Measurements from ENCODE around the gene BMPR2. TPM values are rescaled to one million over a fixed set of nuclear protein-coding genes. Genes with fewer than 3 reads are reported as not detected.
"Not testable (repeated sequence)": the region's sequence is repeated elsewhere in the genome, so short reads cannot be mapped to it uniquely, and the experiment has no call there.

BMPR2 gene
- total RNA-seq, 1 experiment from 2014 or later = 12.8 TPM

DNA sequence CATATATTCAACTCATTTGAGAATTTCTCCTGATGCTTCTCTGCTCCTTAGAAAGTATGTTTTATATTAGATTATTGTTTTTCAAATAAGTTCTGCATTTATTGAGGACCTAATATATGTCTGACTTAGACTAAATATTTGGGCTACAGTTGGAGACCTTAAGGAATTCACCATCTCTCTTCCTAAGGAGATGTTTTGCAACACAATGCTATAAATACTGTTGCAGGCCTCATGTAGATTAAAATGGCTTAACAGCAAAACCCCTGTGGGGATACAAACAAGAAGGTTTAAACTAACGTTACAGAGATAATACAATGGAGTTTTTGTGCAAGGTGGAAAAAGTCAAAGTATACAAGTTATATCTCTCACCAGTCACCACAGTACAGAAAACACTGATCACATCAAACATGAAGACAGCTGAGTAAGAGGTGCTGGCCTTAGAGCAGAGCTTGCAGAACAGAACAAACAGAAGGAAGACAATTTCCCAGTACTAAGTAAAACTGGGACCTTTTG, 20.1 kb upstream of the BMPR2 start:
- POLR2A ChIA-PET = no interaction called here

DNA sequence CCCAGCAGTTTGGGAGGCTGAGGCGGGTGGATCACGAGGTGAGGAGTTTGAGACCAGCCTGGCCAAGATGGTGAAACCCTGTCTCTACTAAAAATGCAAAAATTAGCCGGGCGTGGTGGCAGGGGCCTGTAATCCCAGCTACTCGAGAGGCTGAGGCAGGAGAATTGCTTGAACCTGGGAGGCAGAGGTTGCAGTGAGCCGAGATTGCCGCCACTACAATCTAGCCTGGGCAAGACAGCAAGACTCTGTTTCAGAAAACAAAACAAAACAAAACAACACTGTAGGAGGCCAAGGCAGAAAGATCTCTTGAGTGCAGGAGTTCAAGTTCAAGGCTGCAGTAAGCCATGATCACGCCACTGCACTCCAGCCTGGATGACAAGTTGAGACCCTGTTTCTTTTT, 17.2 kb upstream of the BMPR2 start:
- CTCF ChIA-PET; RAD21 ChIA-PET (ENCODE audit: low non-redundant PET in 1 of 2, low total read pairs in 2 of 2, uncharacterized antibody in 2 of 2, unreplicated experiment in 2 of 2): not testable (repeated sequence)
- POLR2A ChIA-PET = interaction anchor here (0.7 kb wide), 1 partner anchor 81 kb away, joined by 3 read pairs; no protein-coding TSS in a partner anchor

More for the DNA sequence above, 20.1 kb upstream of the BMPR2 start:
- BruUV-seq (replicated peaks) = no TSS peak
- ChIA-PET RAD21 (ENCODE audit: low non-redundant PET in 1 of 2, low total read pairs in 2 of 2, uncharacterized antibody in 2 of 2, unreplicated experiment in 2 of 2) (no interaction called here), CTCF (no interaction called here)
- Histone ChIP-seq H3K27me3 (ENCODE audit: insufficient read depth, low read length) (no peaks in the 10 kb centered on the region), H3K9ac (ENCODE audit: low read length) (no peak overlapping the region), H3K36me3 (ENCODE audit: control insufficient read depth in 1 of 2, insufficient read depth in 2 of 2, low read length in 2 of 2) (no peaks in the 10 kb centered on the region), H3K4me2 (ENCODE audit: low read length) (no peak overlapping the region), H3K4me1 (ENCODE audit: control insufficient read depth in 1 of 2, insufficient read depth in 2 of 2, low read length in 2 of 2) (no peaks in the 10 kb centered on the region), H3K4me3 (replicated peaks in 1 of 2; ENCODE audit: low read depth in 1 of 2, low read length in 2 of 2) (no peak overlapping the region), H3K9me3 (ENCODE audit: control insufficient read depth in 1 of 2, insufficient read depth in 1 of 2, low read depth in 1 of 2, low read length in 2 of 2) (no peaks in the 10 kb centered on the region), H2AFZ (ENCODE audit: low read depth, low read length, poor library complexity, severe bottlenecking) (no peak overlapping the region), H4K20me1 (ENCODE audit: insufficient read depth) (no peaks in the 10 kb centered on the region), H3K79me2 (ENCODE audit: insufficient read depth, low read length) (no peaks in the 10 kb centered on the region), H3K27ac (ENCODE audit: low read depth, low read length) (no peak overlapping the region), H3K9me2 (ENCODE audit: insufficient read depth) (no peaks in the 10 kb centered on the region)
- DNase-seq (ENCODE audit: low read depth, low spot score) = no peak
- TF ChIP-seq, protein P1, sequence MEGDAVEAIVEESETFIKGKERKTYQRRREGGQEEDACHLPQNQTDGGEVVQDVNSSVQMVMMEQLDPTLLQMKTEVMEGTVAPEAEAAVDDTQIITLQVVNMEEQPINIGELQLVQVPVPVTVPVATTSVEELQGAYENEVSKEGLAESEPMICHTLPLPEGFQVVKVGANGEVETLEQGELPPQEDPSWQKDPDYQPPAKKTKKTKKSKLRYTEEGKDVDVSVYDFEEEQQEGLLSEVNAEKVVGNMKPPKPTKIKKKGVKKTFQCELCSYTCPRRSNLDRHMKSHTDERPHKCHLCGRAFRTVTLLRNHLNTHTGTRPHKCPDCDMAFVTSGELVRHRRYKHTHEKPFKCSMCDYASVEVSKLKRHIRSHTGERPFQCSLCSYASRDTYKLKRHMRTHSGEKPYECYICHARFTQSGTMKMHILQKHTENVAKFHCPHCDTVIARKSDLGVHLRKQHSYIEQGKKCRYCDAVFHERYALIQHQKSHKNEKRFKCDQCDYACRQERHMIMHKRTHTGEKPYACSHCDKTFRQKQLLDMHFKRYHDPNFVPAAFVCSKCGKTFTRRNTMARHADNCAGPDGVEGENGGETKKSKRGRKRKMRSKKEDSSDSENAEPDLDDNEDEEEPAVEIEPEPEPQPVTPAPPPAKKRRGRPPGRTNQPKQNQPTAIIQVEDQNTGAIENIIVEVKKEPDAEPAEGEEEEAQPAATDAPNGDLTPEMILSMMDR (IDR thresholded peaks at IDR 0.05 in 2 of 3, conservative IDR thresholded peaks at IDR 0.05 in 1 of 3; ENCODE audit: borderline replicate concordance in 1 of 3, insufficient read depth in 1 of 3, low read depth in 2 of 3, low read length in 2 of 3) = no peak
- TF ChIP-seq, protein P2, sequence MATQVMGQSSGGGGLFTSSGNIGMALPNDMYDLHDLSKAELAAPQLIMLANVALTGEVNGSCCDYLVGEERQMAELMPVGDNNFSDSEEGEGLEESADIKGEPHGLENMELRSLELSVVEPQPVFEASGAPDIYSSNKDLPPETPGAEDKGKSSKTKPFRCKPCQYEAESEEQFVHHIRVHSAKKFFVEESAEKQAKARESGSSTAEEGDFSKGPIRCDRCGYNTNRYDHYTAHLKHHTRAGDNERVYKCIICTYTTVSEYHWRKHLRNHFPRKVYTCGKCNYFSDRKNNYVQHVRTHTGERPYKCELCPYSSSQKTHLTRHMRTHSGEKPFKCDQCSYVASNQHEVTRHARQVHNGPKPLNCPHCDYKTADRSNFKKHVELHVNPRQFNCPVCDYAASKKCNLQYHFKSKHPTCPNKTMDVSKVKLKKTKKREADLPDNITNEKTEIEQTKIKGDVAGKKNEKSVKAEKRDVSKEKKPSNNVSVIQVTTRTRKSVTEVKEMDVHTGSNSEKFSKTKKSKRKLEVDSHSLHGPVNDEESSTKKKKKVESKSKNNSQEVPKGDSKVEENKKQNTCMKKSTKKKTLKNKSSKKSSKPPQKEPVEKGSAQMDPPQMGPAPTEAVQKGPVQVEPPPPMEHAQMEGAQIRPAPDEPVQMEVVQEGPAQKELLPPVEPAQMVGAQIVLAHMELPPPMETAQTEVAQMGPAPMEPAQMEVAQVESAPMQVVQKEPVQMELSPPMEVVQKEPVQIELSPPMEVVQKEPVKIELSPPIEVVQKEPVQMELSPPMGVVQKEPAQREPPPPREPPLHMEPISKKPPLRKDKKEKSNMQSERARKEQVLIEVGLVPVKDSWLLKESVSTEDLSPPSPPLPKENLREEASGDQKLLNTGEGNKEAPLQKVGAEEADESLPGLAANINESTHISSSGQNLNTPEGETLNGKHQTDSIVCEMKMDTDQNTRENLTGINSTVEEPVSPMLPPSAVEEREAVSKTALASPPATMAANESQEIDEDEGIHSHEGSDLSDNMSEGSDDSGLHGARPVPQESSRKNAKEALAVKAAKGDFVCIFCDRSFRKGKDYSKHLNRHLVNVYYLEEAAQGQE (IDR thresholded peaks at IDR 0.05; ENCODE audit: low read depth) = no peak
- no peak for TF ChIP-seq SP1 (IDR thresholded peaks at IDR 0.05; ENCODE audit: low read depth)
- no peak for TF ChIP-seq FOSL1 (IDR thresholded peaks at IDR 0.05; ENCODE audit: low read depth)
- TF ChIP-seq JUND (IDR thresholded peaks at IDR 0.05) = no peak
- TF ChIP-seq MAX (IDR thresholded peaks at IDR 0.05) = no peak
- no peak for TF ChIP-seq ZFX (IDR thresholded peaks at IDR 0.05)
- TF ChIP-seq POLR2A (IDR thresholded peaks at IDR 0.05; ENCODE audit: borderline replicate concordance, extremely low read depth, insufficient read depth, insufficient read length) = no peak
- no peak for TF ChIP-seq SRF (IDR thresholded peaks at IDR 0.05; ENCODE audit: low read depth)
- TF ChIP-seq YY1 (IDR thresholded peaks at IDR 0.05; ENCODE audit: extremely low read depth, insufficient replicate concordance, low read depth, low read length) = no peak
- TF ChIP-seq SIN3A (IDR thresholded peaks at IDR 0.05; ENCODE audit: low read depth) = no peak
- TF ChIP-seq ELF1 (IDR thresholded peaks at IDR 0.05; ENCODE audit: borderline replicate concordance, low read depth) = no peak
- TF ChIP-seq EZH2phosphoT487 (IDR thresholded peaks at IDR 0.05; ENCODE audit: borderline replicate concordance) = no peak
- intact Hi-C loops (cut with micrococcal nuclease) = no loop called here
- no peak for ATAC-seq

More for the DNA sequence above, 17.2 kb upstream of the BMPR2 start:
- H3K4me2 ChIP-seq (ENCODE audit: low read length); H3K4me1 ChIP-seq (ENCODE audit: control insufficient read depth in 1 of 2, insufficient read depth in 2 of 2, low read length in 2 of 2); H4K20me1 ChIP-seq (ENCODE audit: insufficient read depth); H2AFZ ChIP-seq (ENCODE audit: low read depth, low read length, poor library complexity, severe bottlenecking); ATAC-seq; H3K27me3 ChIP-seq (ENCODE audit: insufficient read depth, low read length); DNase-seq (ENCODE audit: low read depth, low spot score); H3K9ac ChIP-seq (ENCODE audit: low read length); H3K36me3 ChIP-seq (ENCODE audit: control insufficient read depth in 1 of 2, insufficient read depth in 2 of 2, low read length in 2 of 2); H3K9me2 ChIP-seq (ENCODE audit: insufficient read depth); H3K9me3 ChIP-seq (ENCODE audit: control insufficient read depth in 1 of 2, insufficient read depth in 1 of 2, low read depth in 1 of 2, low read length in 2 of 2); H3K79me2 ChIP-seq (ENCODE audit: insufficient read depth, low read length); intact Hi-C loops (cut with micrococcal nuclease); H3K4me3 ChIP-seq (replicated peaks in 1 of 2; ENCODE audit: low read depth in 1 of 2, low read length in 2 of 2); BruUV-seq (replicated peaks); H3K27ac ChIP-seq (ENCODE audit: low read depth, low read length): not testable (repeated sequence)

All from HCT116 (cell line).